ENCODE results near the gene BCLAF1.

BCLAF1 gene

GRCh38 chr6:136330634-136331033 is 41.0 kb upstream of the BCLAF1 start:
- 84 to 97% methylated on average over 8 of the region's 8 CpGs for WGBS, 2 experiments (ENCODE audit: insufficient coverage in 2 of 2)
- no peaks in the 10 kb centered on the region for H3K4me1 ChIP-seq (ENCODE audit: control insufficient read depth, insufficient read depth, low read length, poor library complexity, severe bottlenecking)
- no peaks in the 10 kb centered on the region for H3K36me3 ChIP-seq (ENCODE audit: control insufficient read depth, insufficient read depth, low read length)

GRCh38 chr6:136326038-136326553 is 36.5 kb upstream of the BCLAF1 start:
- H3K9me3 ChIP-seq (ENCODE audit: control insufficient read depth, low read length), result no peaks in the 10 kb centered on the region
- H3K4me3 ChIP-seq (ENCODE audit: extremely low read depth, insufficient read depth, low read length, poor library complexity, severe bottlenecking), result no peak overlapping the region
- H3K36me3 ChIP-seq (ENCODE audit: control insufficient read depth, insufficient read depth, low read length), result no peaks in the 10 kb centered on the region
- no peak overlapping the region for H3K27ac ChIP-seq (ENCODE audit: low read depth, low read length, severe bottlenecking)
- no peaks in the 10 kb centered on the region for H3K4me1 ChIP-seq (ENCODE audit: control insufficient read depth, insufficient read depth, low read length, poor library complexity, severe bottlenecking)
- 89 to 100% methylated on average over 4 to 8 of the region's 8 CpGs for WGBS, 2 experiments (ENCODE audit: insufficient coverage in 2 of 2)

More at GRCh38 chr6:136330634-136331033, 41.0 kb upstream of the BCLAF1 start:
- H3K27ac ChIP-seq (ENCODE audit: low read depth, low read length, severe bottlenecking), result no peak overlapping the region
- no peaks in the 10 kb centered on the region for H3K9me3 ChIP-seq (ENCODE audit: control insufficient read depth, low read length)
- H3K4me3 ChIP-seq (ENCODE audit: extremely low read depth, insufficient read depth, low read length, poor library complexity, severe bottlenecking), result no peak overlapping the region

DNA sequence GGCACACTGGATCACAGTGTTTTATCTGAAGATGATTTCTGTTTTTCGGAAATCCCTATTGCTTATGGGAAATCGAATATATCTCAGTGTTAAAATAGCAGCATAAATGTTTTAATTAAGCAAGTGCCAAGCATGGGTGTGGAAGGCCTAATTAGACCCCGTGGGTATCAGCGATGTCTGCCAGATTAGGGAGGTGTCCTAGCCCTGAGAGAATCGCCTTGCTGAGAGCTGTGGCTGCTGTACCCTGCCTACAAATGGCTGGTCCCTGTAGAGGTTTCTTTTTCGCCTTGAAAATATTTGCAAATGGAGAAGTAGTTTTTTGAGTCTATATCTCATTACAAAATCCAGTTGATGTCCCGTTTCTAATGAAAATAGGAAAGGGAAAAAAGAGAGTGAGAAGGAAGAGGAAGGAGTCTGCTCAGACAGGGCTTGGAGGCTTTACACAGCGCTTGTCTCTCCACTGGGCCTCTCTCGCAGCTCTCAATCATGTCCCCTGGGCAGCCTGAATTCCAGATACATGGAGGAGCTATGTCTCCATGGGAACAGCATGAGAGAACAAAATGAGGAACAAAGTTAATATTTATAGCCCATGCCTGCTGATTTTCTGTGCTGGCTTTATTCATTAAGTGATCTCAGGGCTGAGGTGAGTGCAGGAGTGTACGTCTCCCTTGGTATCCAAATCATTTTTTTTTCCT is 35.2 kb upstream of the BCLAF1 start:
- Histone ChIP-seq H3K4me3 (ENCODE audit: extremely low read depth, insufficient read depth, low read length, poor library complexity, severe bottlenecking) (no peak overlapping the region), H3K36me3 (ENCODE audit: control insufficient read depth, insufficient read depth, low read length) (no peaks in the 10 kb centered on the region), H3K27ac (ENCODE audit: low read depth, low read length, severe bottlenecking) (peak overlapping the region; percentile 63), H3K9me3 (ENCODE audit: control insufficient read depth, low read length) (no peaks in the 10 kb centered on the region), H3K4me1 (ENCODE audit: control insufficient read depth, insufficient read depth, low read length, poor library complexity, severe bottlenecking) (no peaks in the 10 kb centered on the region)
- WGBS, 2 experiments (ENCODE audit: insufficient coverage in 2 of 2), result 91 to 93% methylated on average over 7 to 8 of the region's 10 CpGs

DNA sequence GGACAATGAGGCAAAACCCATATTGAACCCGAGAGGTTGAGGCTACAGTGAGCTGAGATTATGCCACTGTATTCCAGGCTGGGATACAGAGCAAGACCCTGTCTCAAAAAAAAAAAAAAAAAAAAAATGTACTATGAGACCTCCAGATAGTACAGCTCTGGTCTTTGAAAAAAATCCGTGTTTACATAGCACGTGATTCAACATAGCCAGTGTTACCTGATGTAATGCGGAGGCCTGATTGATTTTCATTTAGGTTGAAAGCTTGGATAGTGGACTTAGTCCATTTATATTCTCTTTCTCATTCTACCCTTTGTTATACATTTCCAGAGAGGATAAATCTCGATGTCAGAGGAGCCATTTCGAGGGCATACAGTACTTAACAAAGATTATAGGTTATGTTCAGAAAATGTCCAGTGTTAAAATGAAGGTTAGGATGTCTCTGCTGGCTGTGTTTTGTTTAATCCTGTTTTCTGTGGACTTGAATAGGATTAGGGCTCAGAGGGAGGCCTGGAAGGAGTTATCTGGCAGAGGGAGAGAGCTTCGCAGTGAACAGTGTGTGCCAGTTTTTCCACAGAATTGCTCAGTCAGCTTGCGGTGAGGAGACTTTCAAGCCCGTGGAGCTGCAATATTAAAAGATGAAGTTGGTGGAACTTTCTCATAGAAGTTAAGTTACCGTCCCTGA is 33.9 kb upstream of the BCLAF1 start:
- 76 to 90% methylated on average over 3 to 5 of the region's 10 CpGs for WGBS, 2 experiments (ENCODE audit: insufficient coverage in 2 of 2)
- H3K4me3 ChIP-seq (ENCODE audit: extremely low read depth, insufficient read depth, low read length, poor library complexity, severe bottlenecking), result no peak overlapping the region
- H3K27ac ChIP-seq (ENCODE audit: low read depth, low read length, severe bottlenecking), result no peak overlapping the region
- H3K36me3 ChIP-seq (ENCODE audit: control insufficient read depth, insufficient read depth, low read length), result no peaks in the 10 kb centered on the region
- no peaks in the 10 kb centered on the region for H3K4me1 ChIP-seq (ENCODE audit: control insufficient read depth, insufficient read depth, low read length, poor library complexity, severe bottlenecking)
- H3K9me3 ChIP-seq (ENCODE audit: control insufficient read depth, low read length), result no peaks in the 10 kb centered on the region

- Histone ChIP-seq H3K27ac (ENCODE audit: low read depth, low read length, severe bottlenecking) (no peak overlapping the region), H3K4me3 (ENCODE audit: extremely low read depth, insufficient read depth, low read length, poor library complexity, severe bottlenecking) (no peak overlapping the region), H3K4me1 (ENCODE audit: control insufficient read depth, insufficient read depth, low read length, poor library complexity, severe bottlenecking) (no peaks in the 10 kb centered on the region), H3K9me3 (ENCODE audit: control insufficient read depth, low read length) (no peaks in the 10 kb centered on the region), H3K36me3 (ENCODE audit: control insufficient read depth, insufficient read depth, low read length) (no peaks in the 10 kb centered on the region)
Measured at GRCh38 chr6:136319732-136320131, 30.1 kb upstream of the BCLAF1 start.

DNA sequence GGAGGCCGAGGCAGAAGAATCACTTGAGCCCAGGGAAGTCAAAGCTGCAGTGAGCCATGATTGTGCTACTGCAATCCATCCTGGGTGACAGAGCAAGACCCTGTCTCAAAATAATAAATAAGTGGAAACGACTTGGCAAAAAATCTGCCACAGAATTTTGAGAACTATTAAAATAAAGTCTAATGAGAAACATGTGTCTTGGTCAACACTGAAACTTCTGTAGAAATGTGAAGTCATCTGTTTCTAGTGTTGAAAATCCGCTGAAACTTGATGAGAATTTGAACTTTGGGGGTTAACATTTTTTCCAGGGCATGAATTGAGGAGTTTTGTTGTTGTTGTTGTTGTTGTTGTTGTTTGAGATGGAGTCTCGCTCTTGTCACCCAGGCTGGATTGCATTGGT is 29.0 kb upstream of the BCLAF1 start:
- H3K9me3 ChIP-seq (ENCODE audit: control insufficient read depth, low read length), result no peaks in the 10 kb centered on the region
- no peaks in the 10 kb centered on the region for H3K4me1 ChIP-seq (ENCODE audit: control insufficient read depth, insufficient read depth, low read length, poor library complexity, severe bottlenecking)
- 86% methylated on average over 3 to 4 of the region's 4 CpGs for WGBS, 2 experiments (ENCODE audit: insufficient coverage in 2 of 2)
- H3K36me3 ChIP-seq (ENCODE audit: control insufficient read depth, insufficient read depth, low read length), result no peaks in the 10 kb centered on the region
- H3K4me3 ChIP-seq (ENCODE audit: extremely low read depth, insufficient read depth, low read length, poor library complexity, severe bottlenecking), result no peak overlapping the region
- H3K27ac ChIP-seq (ENCODE audit: low read depth, low read length, severe bottlenecking), result no peak overlapping the region

DNA sequence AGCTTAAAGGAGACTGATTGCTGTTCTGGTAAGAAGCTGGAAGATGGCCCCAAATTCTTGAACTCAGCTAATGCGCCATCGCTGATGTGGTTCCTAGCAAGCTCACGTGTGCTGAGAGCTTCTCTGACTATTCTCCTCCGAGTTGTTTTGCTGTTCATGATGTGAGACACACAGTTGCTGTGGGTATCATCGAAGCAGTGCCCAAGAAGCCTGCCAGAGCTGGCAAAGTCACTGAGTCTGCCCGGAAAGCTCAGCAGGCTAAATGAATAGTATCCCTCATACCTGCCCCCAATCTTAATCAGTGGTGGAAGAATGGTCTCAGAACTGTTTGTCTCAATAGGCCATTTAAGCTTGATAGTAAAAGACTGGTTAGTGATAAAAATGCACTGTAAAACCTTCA is 28.3 kb upstream of the BCLAF1 start:
- Histone ChIP-seq H3K36me3 (ENCODE audit: control insufficient read depth, insufficient read depth, low read length) (no peaks in the 10 kb centered on the region), H3K27ac (ENCODE audit: low read depth, low read length, severe bottlenecking) (no peak overlapping the region), H3K4me3 (ENCODE audit: extremely low read depth, insufficient read depth, low read length, poor library complexity, severe bottlenecking) (no peak overlapping the region), H3K4me1 (ENCODE audit: control insufficient read depth, insufficient read depth, low read length, poor library complexity, severe bottlenecking) (no peaks in the 10 kb centered on the region), H3K9me3 (ENCODE audit: control insufficient read depth, low read length) (no peaks in the 10 kb centered on the region)
- 76 to 77% methylated on average over 5 to 6 of the region's 6 CpGs for WGBS, 2 experiments (ENCODE audit: insufficient coverage in 2 of 2)

- no peak overlapping the region for H3K27ac ChIP-seq (ENCODE audit: low read depth, low read length, severe bottlenecking)
- no peak overlapping the region for H3K4me3 ChIP-seq (ENCODE audit: extremely low read depth, insufficient read depth, low read length, poor library complexity, severe bottlenecking)
- no peaks in the 10 kb centered on the region for H3K36me3 ChIP-seq (ENCODE audit: control insufficient read depth, insufficient read depth, low read length)
- 49 to 60% methylated on average over 1 to 4 of the region's 5 CpGs for WGBS, 2 experiments (ENCODE audit: insufficient coverage in 2 of 2)
- H3K4me1 ChIP-seq (ENCODE audit: control insufficient read depth, insufficient read depth, low read length, poor library complexity, severe bottlenecking), result no peaks in the 10 kb centered on the region
- H3K9me3 ChIP-seq (ENCODE audit: control insufficient read depth, low read length), result no peaks in the 10 kb centered on the region
Measured at GRCh38 chr6:136317021-136317694, 27.5 kb upstream of the BCLAF1 start.

DNA sequence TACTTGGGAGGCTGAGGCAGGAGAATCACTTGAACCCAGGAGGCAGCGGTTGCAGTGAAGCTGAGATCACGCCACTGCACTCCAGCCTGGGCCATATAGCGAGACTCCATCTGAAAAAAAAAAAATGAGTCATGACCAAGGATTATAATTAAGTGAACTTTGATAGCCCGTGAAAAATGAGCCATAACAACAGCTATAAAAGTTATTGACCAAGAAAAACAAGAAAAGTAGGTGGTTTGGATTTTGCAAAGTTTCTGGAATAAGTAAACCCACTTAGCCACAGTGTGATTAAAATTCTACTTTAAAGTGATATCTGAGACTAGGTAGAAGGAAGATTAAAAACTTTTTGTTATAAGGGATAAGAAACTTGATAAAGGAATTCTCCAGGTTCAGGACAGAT is 25.9 kb upstream of the BCLAF1 start:
- no peaks in the 10 kb centered on the region for H3K9me3 ChIP-seq (ENCODE audit: control insufficient read depth, low read length)
- H3K36me3 ChIP-seq (ENCODE audit: control insufficient read depth, insufficient read depth, low read length), result no peaks in the 10 kb centered on the region
- H3K4me1 ChIP-seq (ENCODE audit: control insufficient read depth, insufficient read depth, low read length, poor library complexity, severe bottlenecking), result no peaks in the 10 kb centered on the region
- no peak overlapping the region for H3K4me3 ChIP-seq (ENCODE audit: extremely low read depth, insufficient read depth, low read length, poor library complexity, severe bottlenecking)
- 83 to 87% methylated on average over 3 to 4 of the region's 4 CpGs for WGBS, 2 experiments (ENCODE audit: insufficient coverage in 2 of 2)
- no peak overlapping the region for H3K27ac ChIP-seq (ENCODE audit: low read depth, low read length, severe bottlenecking)

DNA sequence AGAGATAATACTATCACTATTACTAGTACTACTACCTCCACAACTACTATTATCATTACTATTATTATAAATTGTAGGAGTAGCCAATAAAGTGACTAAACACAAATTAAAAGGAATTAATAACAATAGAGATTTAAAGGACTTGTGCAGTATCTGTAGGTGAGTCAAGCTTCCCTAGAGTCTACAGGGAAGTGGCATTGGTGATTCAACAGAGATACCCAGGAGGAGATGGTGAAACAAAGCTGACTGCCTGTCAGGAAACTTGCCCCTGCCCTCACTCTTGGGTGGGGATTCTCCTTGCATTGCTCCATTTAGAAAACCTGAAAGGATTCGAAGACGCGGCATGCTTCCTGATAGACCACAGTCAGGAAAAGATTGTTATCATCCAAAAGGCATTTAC is 23.3 kb upstream of the BCLAF1 start:
- no peaks in the 10 kb centered on the region for H3K4me1 ChIP-seq (ENCODE audit: control insufficient read depth, insufficient read depth, low read length, poor library complexity, severe bottlenecking)
- H3K27ac ChIP-seq (ENCODE audit: low read depth, low read length, severe bottlenecking), result no peak overlapping the region
- no peaks in the 10 kb centered on the region for H3K9me3 ChIP-seq (ENCODE audit: control insufficient read depth, low read length)
- H3K36me3 ChIP-seq (ENCODE audit: control insufficient read depth, insufficient read depth, low read length), result no peaks in the 10 kb centered on the region
- no peak overlapping the region for H3K4me3 ChIP-seq (ENCODE audit: extremely low read depth, insufficient read depth, low read length, poor library complexity, severe bottlenecking)
- WGBS, 2 experiments (ENCODE audit: insufficient coverage in 2 of 2), result 100% methylated on average over 3 of the region's 3 CpGs
